HL-60 (cell line): ENCODE measurements around the gene CPLANE1.

ENCODE experiments used
- DNase-seq, 2 experiments: peaks; one replicate each; pipeline ENCODE4 v3.0.0-alpha.2; 2010 to 2020; ENCODE audit warnings: low read depth in 1 of 2, low spot score in 1 of 2
- H3K27ac ChIP-seq: fragments of 250-450 bp; sonication (Bioruptor Pico); replicated peaks from 2 replicates; pipeline ENCODE4 v1.5.1; 2020; ENCODE audit warnings: mild to moderate bottlenecking, moderate library complexity
- H3K27me3 ChIP-seq: fragments of 250-450 bp; sonication (Bioruptor Pico); 2 replicates; pipeline ENCODE4 v1.5.1; 2021; ENCODE audit warnings: mild to moderate bottlenecking, moderate library complexity; ENCODE audit not compliant: insufficient read depth, poor library complexity, severe bottlenecking
- H3K4me3 ChIP-seq: replicated peaks from 2 replicates; pipeline ENCODE4 v1.5.1; 2011; ENCODE audit warnings: mild to moderate bottlenecking, control low read depth, low read length; ENCODE audit not compliant: insufficient read depth
- GABPA ChIP-seq: IDR thresholded peaks from 2 replicates; pipeline ENCODE4 v1.6.1; 2012; ENCODE audit warnings: low read depth
- POLR2AphosphoS5 ChIP-seq: IDR thresholded peaks from 2 replicates; pipeline ENCODE4 v1.6.1; 2012; ENCODE audit warnings: low read depth
- SPI1 ChIP-seq: IDR thresholded peaks from 2 replicates; pipeline ENCODE4 v1.6.1; 2012; ENCODE audit warnings: low read depth, mild to moderate bottlenecking, borderline replicate concordance
- TF ChIP-seq, protein P1 (sequence below): IDR thresholded peaks from 2 replicates; pipeline ENCODE4 v1.6.1; 2012; ENCODE audit warnings: low read depth; ENCODE audit not compliant: insufficient replicate concordance
- TF ChIP-seq, protein P2 (sequence below): IDR thresholded peaks from one replicate; pipeline ENCODE4 v1.5.1; 2011; ENCODE audit warnings: low read length, control low read depth, inconsistent platforms; ENCODE audit not compliant: insufficient read depth

Gene CPLANE1

DNA sequence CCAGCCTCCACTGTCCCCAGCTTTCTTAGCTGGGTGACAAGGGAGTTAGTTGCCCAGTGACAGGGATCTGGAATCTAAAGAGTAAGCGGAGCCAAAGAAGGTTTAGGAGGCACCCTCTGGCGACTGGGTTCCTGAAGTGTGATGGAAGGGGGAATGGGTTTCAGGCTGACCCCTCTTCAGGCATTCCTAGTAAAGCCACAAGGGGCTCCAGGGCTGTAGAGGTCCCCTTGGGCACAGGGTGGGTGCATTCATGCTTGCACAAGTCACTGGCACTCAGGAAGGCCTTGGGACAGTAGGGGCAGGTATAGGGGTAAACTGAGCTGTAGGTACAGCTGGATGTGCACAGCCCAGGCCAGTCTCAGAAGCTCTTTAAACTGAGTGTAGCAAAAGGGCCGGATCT lies 74.2 kb downstream of the CPLANE1 start:
- TF ChIP-seq, protein P1, sequence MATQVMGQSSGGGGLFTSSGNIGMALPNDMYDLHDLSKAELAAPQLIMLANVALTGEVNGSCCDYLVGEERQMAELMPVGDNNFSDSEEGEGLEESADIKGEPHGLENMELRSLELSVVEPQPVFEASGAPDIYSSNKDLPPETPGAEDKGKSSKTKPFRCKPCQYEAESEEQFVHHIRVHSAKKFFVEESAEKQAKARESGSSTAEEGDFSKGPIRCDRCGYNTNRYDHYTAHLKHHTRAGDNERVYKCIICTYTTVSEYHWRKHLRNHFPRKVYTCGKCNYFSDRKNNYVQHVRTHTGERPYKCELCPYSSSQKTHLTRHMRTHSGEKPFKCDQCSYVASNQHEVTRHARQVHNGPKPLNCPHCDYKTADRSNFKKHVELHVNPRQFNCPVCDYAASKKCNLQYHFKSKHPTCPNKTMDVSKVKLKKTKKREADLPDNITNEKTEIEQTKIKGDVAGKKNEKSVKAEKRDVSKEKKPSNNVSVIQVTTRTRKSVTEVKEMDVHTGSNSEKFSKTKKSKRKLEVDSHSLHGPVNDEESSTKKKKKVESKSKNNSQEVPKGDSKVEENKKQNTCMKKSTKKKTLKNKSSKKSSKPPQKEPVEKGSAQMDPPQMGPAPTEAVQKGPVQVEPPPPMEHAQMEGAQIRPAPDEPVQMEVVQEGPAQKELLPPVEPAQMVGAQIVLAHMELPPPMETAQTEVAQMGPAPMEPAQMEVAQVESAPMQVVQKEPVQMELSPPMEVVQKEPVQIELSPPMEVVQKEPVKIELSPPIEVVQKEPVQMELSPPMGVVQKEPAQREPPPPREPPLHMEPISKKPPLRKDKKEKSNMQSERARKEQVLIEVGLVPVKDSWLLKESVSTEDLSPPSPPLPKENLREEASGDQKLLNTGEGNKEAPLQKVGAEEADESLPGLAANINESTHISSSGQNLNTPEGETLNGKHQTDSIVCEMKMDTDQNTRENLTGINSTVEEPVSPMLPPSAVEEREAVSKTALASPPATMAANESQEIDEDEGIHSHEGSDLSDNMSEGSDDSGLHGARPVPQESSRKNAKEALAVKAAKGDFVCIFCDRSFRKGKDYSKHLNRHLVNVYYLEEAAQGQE: no peak
- TF ChIP-seq GABPA: no peak
- no peak for TF ChIP-seq POLR2AphosphoS5
- no peak for TF ChIP-seq SPI1
- TF ChIP-seq, protein P2, sequence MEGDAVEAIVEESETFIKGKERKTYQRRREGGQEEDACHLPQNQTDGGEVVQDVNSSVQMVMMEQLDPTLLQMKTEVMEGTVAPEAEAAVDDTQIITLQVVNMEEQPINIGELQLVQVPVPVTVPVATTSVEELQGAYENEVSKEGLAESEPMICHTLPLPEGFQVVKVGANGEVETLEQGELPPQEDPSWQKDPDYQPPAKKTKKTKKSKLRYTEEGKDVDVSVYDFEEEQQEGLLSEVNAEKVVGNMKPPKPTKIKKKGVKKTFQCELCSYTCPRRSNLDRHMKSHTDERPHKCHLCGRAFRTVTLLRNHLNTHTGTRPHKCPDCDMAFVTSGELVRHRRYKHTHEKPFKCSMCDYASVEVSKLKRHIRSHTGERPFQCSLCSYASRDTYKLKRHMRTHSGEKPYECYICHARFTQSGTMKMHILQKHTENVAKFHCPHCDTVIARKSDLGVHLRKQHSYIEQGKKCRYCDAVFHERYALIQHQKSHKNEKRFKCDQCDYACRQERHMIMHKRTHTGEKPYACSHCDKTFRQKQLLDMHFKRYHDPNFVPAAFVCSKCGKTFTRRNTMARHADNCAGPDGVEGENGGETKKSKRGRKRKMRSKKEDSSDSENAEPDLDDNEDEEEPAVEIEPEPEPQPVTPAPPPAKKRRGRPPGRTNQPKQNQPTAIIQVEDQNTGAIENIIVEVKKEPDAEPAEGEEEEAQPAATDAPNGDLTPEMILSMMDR: no peak
- Histone ChIP-seq H3K27ac (no peak overlapping the region), H3K27me3 (no peaks in the 10 kb centered on the region), H3K4me3 (no peak overlapping the region)
- DNase-seq: no peak

DNA sequence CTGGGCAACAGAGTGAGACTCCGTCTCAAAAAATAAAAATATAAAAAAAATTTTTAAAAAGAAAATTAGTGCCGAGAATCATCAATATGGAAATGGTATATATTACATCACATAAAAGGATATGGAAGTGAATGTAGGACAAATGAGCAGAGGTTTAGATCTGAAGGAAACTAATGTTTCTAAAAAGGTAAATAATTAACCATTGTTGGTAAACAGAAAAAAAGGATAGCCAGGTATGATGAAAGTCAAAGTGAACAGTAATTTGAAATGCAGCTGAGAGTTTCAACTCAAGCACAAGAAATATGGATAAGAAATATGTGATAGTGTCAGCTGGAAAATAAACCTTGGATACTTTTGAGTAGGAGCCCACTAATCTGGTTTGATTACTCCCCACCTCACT lies 76.2 kb downstream of the CPLANE1 start:
- Histone ChIP-seq H3K4me3 (no peak overlapping the region), H3K27ac (no peak overlapping the region), H3K27me3 (no peaks in the 10 kb centered on the region)
- TF ChIP-seq POLR2AphosphoS5 (no peak), SPI1 (no peak), GABPA (no peak)
- TF ChIP-seq, protein P1: no peak
- TF ChIP-seq, protein P2: no peak
- no peak for DNase-seq

DNA sequence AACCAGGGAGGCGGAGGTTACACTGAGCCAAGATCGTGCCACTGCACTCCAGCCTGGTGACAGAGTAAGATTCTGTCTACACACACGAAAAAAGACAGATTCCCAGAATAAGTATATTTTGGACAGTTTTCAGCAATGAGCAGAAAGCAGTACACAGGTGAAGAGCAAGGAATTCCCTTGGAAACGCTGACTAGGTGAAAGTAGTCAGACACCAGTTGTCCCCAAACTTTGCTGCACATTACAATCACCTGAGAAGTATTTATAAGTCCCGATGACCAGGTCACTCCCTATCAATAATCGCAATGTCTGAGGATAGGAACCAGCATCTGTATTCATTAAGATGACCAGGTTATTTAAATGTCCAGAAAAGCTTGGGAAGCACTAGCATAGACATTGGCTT lies 78.3 kb downstream of the CPLANE1 start:
- Histone ChIP-seq H3K27me3 (no peaks in the 10 kb centered on the region), H3K4me3 (no peak overlapping the region), H3K27ac (no peak overlapping the region)
- TF ChIP-seq, protein P1: no peak
- no peak for TF ChIP-seq SPI1
- TF ChIP-seq, protein P2: no peak
- TF ChIP-seq GABPA: no peak
- no peak for TF ChIP-seq POLR2AphosphoS5
- DNase-seq: no peak
